ENCODE measurements around the gene NDUFV2. TPM values are rescaled to one million over a fixed set of nuclear protein-coding genes. Genes with fewer than 3 reads are reported as not detected.

Gene NDUFV2
- total RNA-seq, 1 experiment from 2014 or later: 272 TPM

DNA sequence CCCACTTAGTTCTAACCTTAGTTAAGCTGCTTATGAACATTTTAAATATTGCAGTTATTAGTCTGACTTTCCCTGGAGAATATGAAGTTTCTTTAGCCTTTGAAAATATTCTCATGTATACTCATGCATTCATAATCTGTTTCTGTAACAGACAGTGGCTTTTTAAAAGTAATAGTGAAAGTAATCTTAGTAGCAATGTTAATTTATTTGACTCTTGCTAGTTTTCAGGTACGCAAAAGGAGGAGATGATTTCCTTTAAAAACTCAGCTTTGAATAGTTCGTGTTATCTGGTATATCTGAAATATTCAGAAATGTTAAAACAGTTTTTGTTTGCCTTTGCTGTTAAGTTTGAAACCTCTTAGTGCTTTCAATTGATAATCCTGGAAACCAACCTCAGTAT, 37.9 kb downstream of the NDUFV2 start:
- no peak overlapping the region for H3K27ac ChIP-seq (ENCODE audit: low read length)

DNA sequence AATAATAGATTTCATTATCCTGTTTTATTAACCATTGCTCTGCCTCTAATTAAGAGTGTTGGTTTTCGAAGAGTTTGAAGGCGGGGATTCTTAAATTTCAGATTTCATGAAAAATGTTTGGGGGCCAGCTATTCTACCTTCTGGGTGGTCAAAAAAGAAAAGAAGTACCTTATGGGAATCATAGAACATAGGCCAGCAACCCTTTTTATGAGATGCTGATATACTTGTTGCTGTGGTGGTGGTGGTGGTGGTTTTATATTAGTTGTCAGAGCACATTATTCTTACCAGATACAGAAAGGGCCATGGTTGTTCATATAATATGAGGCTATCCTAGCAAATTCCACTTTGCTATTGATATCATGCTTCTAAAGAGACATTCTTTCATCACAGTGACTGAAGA, 38.5 kb downstream of the NDUFV2 start:
- no peak for DNase-seq
- no peaks in the 10 kb centered on the region for H3K9me2 ChIP-seq (replicated peaks; ENCODE audit: low read length)
- peaks cover 83% of the 10 kb centered on the region for H3K79me2 ChIP-seq (ENCODE audit: low read length)
- H3K9me3 ChIP-seq (ENCODE audit: low read length): no peaks in the 10 kb centered on the region
- ChIA-PET POLR2A (ENCODE audit: unreplicated experiment) (no interaction called here), CTCF (interaction anchor here (1.0 kb wide), 1 partner anchor 68 kb away, joined by 3 read pairs; no protein-coding TSS in a partner anchor)
- TF ChIP-seq, protein P1, sequence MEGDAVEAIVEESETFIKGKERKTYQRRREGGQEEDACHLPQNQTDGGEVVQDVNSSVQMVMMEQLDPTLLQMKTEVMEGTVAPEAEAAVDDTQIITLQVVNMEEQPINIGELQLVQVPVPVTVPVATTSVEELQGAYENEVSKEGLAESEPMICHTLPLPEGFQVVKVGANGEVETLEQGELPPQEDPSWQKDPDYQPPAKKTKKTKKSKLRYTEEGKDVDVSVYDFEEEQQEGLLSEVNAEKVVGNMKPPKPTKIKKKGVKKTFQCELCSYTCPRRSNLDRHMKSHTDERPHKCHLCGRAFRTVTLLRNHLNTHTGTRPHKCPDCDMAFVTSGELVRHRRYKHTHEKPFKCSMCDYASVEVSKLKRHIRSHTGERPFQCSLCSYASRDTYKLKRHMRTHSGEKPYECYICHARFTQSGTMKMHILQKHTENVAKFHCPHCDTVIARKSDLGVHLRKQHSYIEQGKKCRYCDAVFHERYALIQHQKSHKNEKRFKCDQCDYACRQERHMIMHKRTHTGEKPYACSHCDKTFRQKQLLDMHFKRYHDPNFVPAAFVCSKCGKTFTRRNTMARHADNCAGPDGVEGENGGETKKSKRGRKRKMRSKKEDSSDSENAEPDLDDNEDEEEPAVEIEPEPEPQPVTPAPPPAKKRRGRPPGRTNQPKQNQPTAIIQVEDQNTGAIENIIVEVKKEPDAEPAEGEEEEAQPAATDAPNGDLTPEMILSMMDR (conservative IDR thresholded peaks at IDR 0.05; ENCODE audit: low read depth, low read length): no peak
- TF ChIP-seq EZH2phosphoT487 (IDR thresholded peaks at IDR 0.05; ENCODE audit: borderline replicate concordance, low read length): no peak
- no peak for TF ChIP-seq EZH2 (IDR thresholded peaks at IDR 0.05; ENCODE audit: low read length, unreplicated experiment)
- H3K4me3 ChIP-seq (ENCODE audit: low read length): no peak overlapping the region
- H3K27me3 ChIP-seq (ENCODE audit: low read length): no peaks in the 10 kb centered on the region
- BruUV-seq (replicated peaks): no TSS peak
- H2AFZ ChIP-seq (ENCODE audit: low read length): no peak overlapping the region
- H4K20me1 ChIP-seq (ENCODE audit: low read length): peaks cover 26% of the 10 kb centered on the region
- H3K4me2 ChIP-seq (ENCODE audit: low read length): peak overlapping the region; percentile 81
- H3K27ac ChIP-seq (ENCODE audit: low read length): no peak overlapping the region
- H3K36me3 ChIP-seq (ENCODE audit: low read depth, low read length): no peaks in the 10 kb centered on the region
- no peak overlapping the region for H3K9ac ChIP-seq (ENCODE audit: low read length)
- intact Hi-C loops (cut with micrococcal nuclease): loop anchor here (10.0 kb wide), 1 partner anchor 486 kb away; no protein-coding TSS in a partner anchor
- H3F3A ChIP-seq (ENCODE audit: low read length, unreplicated experiment): no peaks in the 10 kb centered on the region
- peaks cover 35% of the 10 kb centered on the region for H3K4me1 ChIP-seq (ENCODE audit: insufficient read depth, low read length)
- no peak for ATAC-seq

More for the DNA sequence above, 37.9 kb downstream of the NDUFV2 start:
- no peaks in the 10 kb centered on the region for H3F3A ChIP-seq (ENCODE audit: low read length, unreplicated experiment)
- H3K4me2 ChIP-seq (ENCODE audit: low read length): peak overlapping the region; percentile 81
- H4K20me1 ChIP-seq (ENCODE audit: low read length): peaks cover 26% of the 10 kb centered on the region
- ChIA-PET CTCF (no interaction called here), POLR2A (ENCODE audit: unreplicated experiment) (no interaction called here)
- no peaks in the 10 kb centered on the region for H3K9me2 ChIP-seq (replicated peaks; ENCODE audit: low read length)
- ATAC-seq (no peak), DNase-seq (no peak)
- H3K4me1 ChIP-seq (ENCODE audit: insufficient read depth, low read length): peaks cover 38% of the 10 kb centered on the region
- H3K27me3 ChIP-seq (ENCODE audit: low read length): no peaks in the 10 kb centered on the region
- no TSS peak for BruUV-seq (replicated peaks)
- no peaks in the 10 kb centered on the region for H3K36me3 ChIP-seq (ENCODE audit: low read depth, low read length)
- H3K9me3 ChIP-seq (ENCODE audit: low read length): no peaks in the 10 kb centered on the region
- peaks cover 77% of the 10 kb centered on the region for H3K79me2 ChIP-seq (ENCODE audit: low read length)
- no peak overlapping the region for H2AFZ ChIP-seq (ENCODE audit: low read length)
- H3K4me3 ChIP-seq (ENCODE audit: low read length): peak overlapping the region; percentile 77
- intact Hi-C loops (cut with micrococcal nuclease): loop anchor here (10.0 kb wide), 1 partner anchor 486 kb away; no protein-coding TSS in a partner anchor
- peak overlapping the region; percentile 44; the same call in 1 of the 2 replicates for H3K9ac ChIP-seq (ENCODE audit: low read length)
- TF ChIP-seq, protein P1 (conservative IDR thresholded peaks at IDR 0.05; ENCODE audit: low read depth, low read length): no peak
- TF ChIP-seq EZH2 (IDR thresholded peaks at IDR 0.05; ENCODE audit: low read length, unreplicated experiment) (no peak), EZH2phosphoT487 (IDR thresholded peaks at IDR 0.05; ENCODE audit: borderline replicate concordance, low read length) (no peak)

DNA sequence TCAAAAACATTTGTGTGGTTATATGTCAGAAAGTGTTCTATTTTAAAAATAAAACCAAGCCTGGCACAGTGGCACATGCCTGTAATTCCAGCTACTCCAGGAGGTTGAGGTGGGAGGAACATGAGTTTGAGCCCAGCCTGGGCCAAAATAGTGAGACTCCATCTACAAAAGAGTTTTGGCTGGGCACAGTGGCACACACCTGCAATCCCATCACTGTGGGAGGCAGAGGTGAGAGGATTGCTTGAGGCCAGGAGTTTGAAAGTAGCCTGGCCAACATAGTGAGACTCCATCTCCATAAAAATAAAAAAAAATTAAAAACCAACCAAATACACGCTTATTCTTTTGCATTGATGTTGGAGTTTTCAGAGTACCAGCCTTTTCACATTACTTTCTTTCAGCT, 43.7 kb downstream of the NDUFV2 start:
- no peaks in the 10 kb centered on the region for H3K36me3 ChIP-seq (ENCODE audit: low read depth, low read length)
- H2AFZ ChIP-seq (ENCODE audit: low read length): no peak overlapping the region
- H3K4me2 ChIP-seq (ENCODE audit: low read length): no peak overlapping the region
- peaks cover 16% of the 10 kb centered on the region; the same call in 1 of the 2 replicates for H4K20me1 ChIP-seq (ENCODE audit: low read length)
- no peak for TF ChIP-seq EZH2phosphoT487 (IDR thresholded peaks at IDR 0.05; ENCODE audit: borderline replicate concordance, low read length)
- no peak for TF ChIP-seq EZH2 (IDR thresholded peaks at IDR 0.05; ENCODE audit: low read length, unreplicated experiment)
- TF ChIP-seq, protein P1 (conservative IDR thresholded peaks at IDR 0.05; ENCODE audit: low read depth, low read length): no peak
- no TSS peak for BruUV-seq (replicated peaks)
- ATAC-seq (no peak), DNase-seq (no peak)
- intact Hi-C loops (cut with micrococcal nuclease): loop anchor here (5.0 to 10.0 kb wide), 3 partner anchors 159 to 491 kb away; no protein-coding TSS in a partner anchor
- POLR2A ChIA-PET (ENCODE audit: unreplicated experiment): interaction anchor here (0.6 kb wide), 2 partner anchors 164 to 365 kb away, joined by 3 to 5 read pairs; no protein-coding TSS in a partner anchor
- peaks cover 93% of the 10 kb centered on the region for H3K79me2 ChIP-seq (ENCODE audit: low read length)
- H3K27ac ChIP-seq (ENCODE audit: low read length): no peak overlapping the region
- H3K4me3 ChIP-seq (ENCODE audit: low read length): no peak overlapping the region
- H3K27me3 ChIP-seq (ENCODE audit: low read length): no peaks in the 10 kb centered on the region
- H3K9ac ChIP-seq (ENCODE audit: low read length): no peak overlapping the region
- CTCF ChIA-PET: interaction anchor here (0.5 to 0.6 kb wide), 2 partner anchors 60 to 450 kb away, joined by 4 to 5 read pairs; no protein-coding TSS in a partner anchor
- H3K4me1 ChIP-seq (ENCODE audit: insufficient read depth, low read length): peaks cover 13% of the 10 kb centered on the region
- no peaks in the 10 kb centered on the region for H3K9me3 ChIP-seq (ENCODE audit: low read length)
- no peaks in the 10 kb centered on the region for H3F3A ChIP-seq (ENCODE audit: low read length, unreplicated experiment)
- H3K9me2 ChIP-seq (replicated peaks; ENCODE audit: low read length): no peaks in the 10 kb centered on the region
